Lower leg skin (tissue), 3 donors: Measurements from ENCODE around the gene TTC3.

Experiments used
- POLR2A ChIP-seq, 2 donors: fragments of 450-650 bp; IDR thresholded peaks; one replicate each; pipeline ENCODE4 v1.6.1; 2016 to 2017; ENCODE audit warnings: antibody characterized with exemption in 2 of 2, mild to moderate bottlenecking in 1 of 2, moderate library complexity in 1 of 2
- TF ChIP-seq, protein P1 (sequence below), 3 donors: fragments of 450-650 bp; IDR thresholded peaks; one replicate each; pipeline ENCODE4 v1.5.1; 2016; ENCODE audit warnings: antibody characterized with exemption in 3 of 3, mild to moderate bottlenecking in 3 of 3, moderate library complexity in 2 of 3

DNA sequence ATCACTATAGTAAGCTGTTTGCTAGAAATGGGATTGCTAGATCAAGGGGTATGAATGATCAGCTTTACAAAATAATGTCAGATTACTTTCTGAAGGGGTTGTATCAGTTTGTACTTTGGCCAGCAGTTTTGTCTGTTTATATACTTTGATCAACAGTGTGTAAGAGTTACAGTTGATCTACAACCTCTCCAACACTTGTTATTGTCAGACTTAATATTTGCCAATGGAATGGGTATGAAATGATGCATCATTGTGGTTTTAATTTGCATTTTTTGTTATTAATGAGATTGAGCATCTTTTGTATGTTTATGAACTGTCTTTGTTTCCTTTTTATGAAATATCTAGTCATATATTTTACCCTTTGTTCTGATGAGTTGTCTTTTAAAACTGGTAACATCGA lies 4.3 kb downstream of the TTC3 start:
- TF ChIP-seq, protein P1, sequence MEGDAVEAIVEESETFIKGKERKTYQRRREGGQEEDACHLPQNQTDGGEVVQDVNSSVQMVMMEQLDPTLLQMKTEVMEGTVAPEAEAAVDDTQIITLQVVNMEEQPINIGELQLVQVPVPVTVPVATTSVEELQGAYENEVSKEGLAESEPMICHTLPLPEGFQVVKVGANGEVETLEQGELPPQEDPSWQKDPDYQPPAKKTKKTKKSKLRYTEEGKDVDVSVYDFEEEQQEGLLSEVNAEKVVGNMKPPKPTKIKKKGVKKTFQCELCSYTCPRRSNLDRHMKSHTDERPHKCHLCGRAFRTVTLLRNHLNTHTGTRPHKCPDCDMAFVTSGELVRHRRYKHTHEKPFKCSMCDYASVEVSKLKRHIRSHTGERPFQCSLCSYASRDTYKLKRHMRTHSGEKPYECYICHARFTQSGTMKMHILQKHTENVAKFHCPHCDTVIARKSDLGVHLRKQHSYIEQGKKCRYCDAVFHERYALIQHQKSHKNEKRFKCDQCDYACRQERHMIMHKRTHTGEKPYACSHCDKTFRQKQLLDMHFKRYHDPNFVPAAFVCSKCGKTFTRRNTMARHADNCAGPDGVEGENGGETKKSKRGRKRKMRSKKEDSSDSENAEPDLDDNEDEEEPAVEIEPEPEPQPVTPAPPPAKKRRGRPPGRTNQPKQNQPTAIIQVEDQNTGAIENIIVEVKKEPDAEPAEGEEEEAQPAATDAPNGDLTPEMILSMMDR (IDR thresholded peaks at IDR 0.05) = no peak
- TF ChIP-seq POLR2A (IDR thresholded peaks at IDR 0.05) = no peak
